GM23248 (cell line): ENCODE results near the gene SPRR2G.
"Not testable (repeated sequence)": the region's sequence is repeated elsewhere in the genome, so short reads cannot be mapped to it uniquely, and the experiment has no call there.

ENCODE experiments used
- EZH2 ChIP-seq: fragments of 200-600 bp; sonication (generic); IDR thresholded peaks from 2 replicates; pipeline ENCODE4 v1.6.1; 2018; ENCODE audit warnings: antibody characterized with exemption, mild to moderate bottlenecking; ENCODE audit not compliant: insufficient read depth, poor library complexity, severe bottlenecking
- EZH2phosphoT487 ChIP-seq: fragments of 200-600 bp; sonication (generic); IDR thresholded peaks from 2 replicates; pipeline ENCODE4 v1.6.1; 2018; ENCODE audit warnings: antibody characterized with exemption, moderate library complexity, mild to moderate bottlenecking, low read depth; ENCODE audit not compliant: insufficient read depth

DNA sequence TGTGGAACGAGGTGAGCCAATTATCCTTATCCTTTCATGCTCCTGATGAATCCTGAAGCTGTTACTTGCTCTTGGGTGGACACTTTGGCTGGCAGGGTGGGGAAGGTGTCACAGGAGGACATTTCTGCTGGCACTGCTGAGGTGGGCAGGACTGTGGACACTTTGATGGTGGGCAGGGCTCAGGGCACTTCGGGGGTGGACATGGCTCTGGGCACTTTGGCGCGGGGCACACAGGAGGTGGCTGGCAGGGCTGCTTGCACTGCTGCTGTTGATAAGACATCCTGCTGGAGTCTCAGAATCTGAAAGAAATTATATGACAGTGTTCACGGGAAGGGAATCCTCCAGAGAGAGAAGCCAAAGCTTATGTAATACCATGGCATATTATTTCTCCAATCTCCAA lies 38.2 kb downstream of the SPRR2G start:
- TF ChIP-seq EZH2, EZH2phosphoT487: not testable (repeated sequence)
